NCI-H2227 (cell line): ENCODE results near the gene FEZF1.

Experiments
- DNase-seq: peaks from one replicate; lab custom pipeline; 2025; ENCODE audit not compliant: unreplicated experiment; lab: John Stamatoyannopoulos, UW

Gene FEZF1

DNA sequence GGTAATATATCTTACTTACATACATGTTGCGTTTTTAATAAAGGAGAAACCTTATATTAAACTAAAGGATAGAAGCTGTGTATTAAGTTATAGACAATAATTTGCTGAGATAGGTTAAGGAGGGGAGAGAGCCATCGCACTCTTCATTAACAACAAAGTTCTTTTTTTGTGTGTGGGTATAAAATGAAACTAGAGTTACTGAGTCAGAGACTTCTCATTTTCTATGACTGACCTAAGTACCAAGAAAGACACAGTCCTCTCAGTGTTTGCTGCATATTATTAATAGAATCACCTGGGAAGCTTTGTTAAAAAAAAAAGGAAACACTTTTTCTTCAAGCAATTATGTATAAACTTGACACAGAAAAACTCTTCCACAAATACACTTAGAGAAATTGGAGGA lies 31.4 kb downstream of the FEZF1 start:
- DNase-seq: no peak

DNA sequence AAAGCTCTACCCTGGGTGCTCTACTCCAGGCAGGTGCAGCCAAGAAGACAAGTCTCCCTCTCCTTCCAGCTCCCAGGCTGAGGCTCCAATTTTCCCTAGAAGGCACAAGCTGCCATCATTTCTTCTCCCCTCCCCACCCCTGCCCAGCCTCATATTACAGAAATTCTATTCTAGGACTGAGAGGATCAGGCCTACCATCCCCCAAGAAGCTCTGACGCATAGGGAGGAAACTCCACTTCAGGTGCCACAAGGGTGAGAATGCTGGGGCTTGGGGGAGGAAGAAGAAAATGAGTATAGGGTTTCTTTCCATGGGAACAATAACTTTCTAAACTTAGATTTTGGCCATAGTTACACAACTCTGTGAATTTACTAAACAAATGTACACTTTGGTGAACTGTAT lies 35.3 kb downstream of the FEZF1 start:
- no peak for DNase-seq

DNA sequence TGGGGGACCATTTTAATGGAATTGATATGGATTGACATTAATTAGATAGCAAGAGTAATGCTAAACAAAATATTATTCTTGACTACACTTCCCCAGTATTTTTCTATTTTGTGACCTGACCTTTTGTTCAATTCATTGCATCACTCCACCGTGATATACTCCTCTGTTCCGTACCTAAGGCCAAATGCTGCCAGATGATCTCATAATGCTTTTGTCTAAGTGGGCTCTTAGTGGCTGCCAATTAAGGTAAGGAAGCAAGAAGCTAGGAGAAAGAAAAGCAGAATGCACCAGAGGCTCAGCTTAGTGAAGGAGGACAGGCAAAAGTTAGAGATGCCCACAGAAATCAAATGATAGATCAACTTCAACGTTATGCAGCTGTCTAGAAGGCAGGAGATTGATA lies 36.4 kb downstream of the FEZF1 start:
- no peak for DNase-seq

GRCh38 chr7:122262246-122262645 lies 42.3 kb downstream of the FEZF1 start:
- DNase-seq: no peak

DNA sequence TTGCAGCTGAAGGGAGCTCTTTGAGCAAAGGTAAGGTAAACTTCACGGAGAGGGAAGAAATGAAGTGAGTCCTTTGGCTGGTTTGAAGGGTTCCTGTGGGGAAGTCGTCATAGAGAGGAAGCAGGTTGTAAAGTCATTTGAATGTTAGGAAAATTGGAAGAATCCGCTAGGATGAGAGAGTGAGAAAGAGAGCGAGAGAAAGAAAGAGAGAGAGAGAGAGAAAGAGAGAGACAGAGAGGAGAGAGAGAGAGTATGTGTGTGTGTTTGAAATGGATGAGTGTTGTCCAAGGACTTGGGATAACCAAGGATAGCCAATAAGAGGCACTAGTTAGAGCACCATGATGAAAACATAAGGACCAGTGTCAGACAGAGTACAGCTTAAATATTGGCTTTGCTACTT lies 43.1 kb downstream of the FEZF1 start:
- no peak for DNase-seq

GRCh38 chr7:122261016-122261415 lies 43.5 kb downstream of the FEZF1 start:
- no peak for DNase-seq

- no peak for DNase-seq
Measured at GRCh38 chr7:122260336-122260735, 44.2 kb downstream of the FEZF1 start.

- no peak for DNase-seq
Measured at GRCh38 chr7:122258971-122259370, 45.6 kb downstream of the FEZF1 start.

GRCh38 chr7:122257056-122257455 lies 47.5 kb downstream of the FEZF1 start:
- no peak for DNase-seq

DNA sequence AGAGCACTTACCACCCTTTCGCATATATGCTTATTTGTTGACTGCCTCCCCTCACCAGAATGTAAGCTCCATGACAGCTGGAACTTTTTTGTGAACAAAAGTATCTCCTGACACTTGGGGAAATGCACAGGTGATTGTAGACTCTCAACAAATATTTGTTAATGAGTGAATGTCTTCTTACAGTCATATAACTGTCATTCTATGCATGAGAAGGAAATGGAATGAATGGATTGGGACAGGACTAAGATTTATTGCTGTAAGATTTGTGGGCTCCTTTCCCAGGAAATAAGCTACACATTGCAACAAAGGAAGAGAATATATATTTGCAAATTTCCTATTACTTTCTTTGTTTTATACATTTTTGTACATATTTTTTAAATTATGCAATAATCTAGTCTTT lies 48.5 kb downstream of the FEZF1 start:
- no peak for DNase-seq

- no peak for DNase-seq
Measured at GRCh38 chr7:122255454-122255853, 49.1 kb downstream of the FEZF1 start.
